ENCODE results near the gene WSB1. TPM values are rescaled to one million over a fixed set of nuclear protein-coding genes. Genes with fewer than 3 reads are reported as not detected.

The WSB1 gene
- 100 to 1,000 TPM; 117 to 180 TPM for total RNA-seq

GRCh38 chr17:27293898-27294688, at the start of gene WSB1:
TSS of gene WSB1 (plus strand) at chr17:27294114. CDS start at chr17:27294396, 282 bp downstream.

Small RNA genes within 50 kb of the gene (small RNA-seq; reads per million reads assigned to genes)
- 0 to 0.17 reads per million in 2 donors for gene MIR4522

Other genes starting within 250 kb of the WSB1 start
- gene KSR1, start 162.3 kb downstream of the WSB1 start, total RNA-seq = 1 to 10 TPM; 3.8 to 5.7 TPM